GM19193 (cell line): ENCODE results near the gene ZNF655.

Experiments used
- POLR2A ChIP-seq: IDR thresholded peaks from 4 replicates; pipeline ENCODE4 v1.6.1; 2011; ENCODE audit not compliant: insufficient read depth, insufficient read length; ENCODE audit errors: extremely low read depth

ZNF655 gene

GRCh38 chr7:99553039-99553438 lies 5.4 kb upstream of the ZNF655 start:
- TF ChIP-seq POLR2A = no peak

- TF ChIP-seq POLR2A = no peak
Measured at GRCh38 chr7:99554939-99555338, 3.5 kb upstream of the ZNF655 start.

- TF ChIP-seq POLR2A = no peak
Measured at GRCh38 chr7:99557196-99557607, 1.2 kb upstream of the ZNF655 start.

- TF ChIP-seq POLR2A = no peak
Measured at GRCh38 chr7:99557940-99558305, 519 bp upstream of the ZNF655 start.

GRCh38 chr7:99559175-99559915 lies 903 bp downstream of the ZNF655 start:
- no peak for TF ChIP-seq POLR2A

GRCh38 chr7:99560834-99561736 lies 2.6 kb downstream of the ZNF655 start:
- no peak for TF ChIP-seq POLR2A

GRCh38 chr7:99561737-99562051 lies 3.3 kb downstream of the ZNF655 start:
- TF ChIP-seq POLR2A = no peak

GRCh38 chr7:99562114-99562784 lies 3.8 kb downstream of the ZNF655 start:
- TF ChIP-seq POLR2A = no peak

- TF ChIP-seq POLR2A = no peak
Measured at GRCh38 chr7:99562832-99563231, 4.4 kb downstream of the ZNF655 start.

- no peak for TF ChIP-seq POLR2A
Measured at GRCh38 chr7:99563650-99564049, 5.2 kb downstream of the ZNF655 start.

GRCh38 chr7:99571768-99572167 lies 13.3 kb downstream of the ZNF655 start:
- TF ChIP-seq POLR2A = no peak

GRCh38 chr7:99573257-99573656 lies 14.8 kb downstream of the ZNF655 start:
- no peak for TF ChIP-seq POLR2A

- no peak for TF ChIP-seq POLR2A
Measured at GRCh38 chr7:99576251-99576650, 17.8 kb downstream of the ZNF655 start.

GRCh38 chr7:99579281-99579955 lies 21.0 kb downstream of the ZNF655 start:
- TF ChIP-seq POLR2A = no peak
